HepG2 (cell line): ENCODE results near the gene VEPH1. TPM values are rescaled to one million over a fixed set of nuclear protein-coding genes. Genes with fewer than 3 reads are reported as not detected.

Source experiments
- ATAC-seq: fragments of 200-7000 bp; cut with Tn5 transposase; 3 replicates; pipeline ENCODE4 v1.9.1; 2020; ENCODE audit warnings: mild to moderate bottlenecking, moderate library complexity
- BruUV-seq: library from RNA; stranded (reverse); fragments of 400-500 nt; replicated peaks from 2 replicates; lab custom pipeline; 2021; lab: Mats Ljungman, UMichigan
- CTCF ChIA-PET: fragments of 300-600 bp; formaldehyde crosslinking; extraction: SDS; loops from one replicate; lab custom pipeline; 2021; ENCODE audit warnings: low total read pairs, inconsistent platforms, low intra/inter-chr PET ratio; lab: Yijun Ruan, JAX
- POLR2A ChIA-PET: fragments of 350-600 bp; sonication (Branson Sonifier 250); formaldehyde crosslinking; loops from one replicate; lab custom pipeline; 2020; ENCODE audit warnings: antibody characterized with exemption, inconsistent platforms; lab: Yijun Ruan, JAX
- DNase-seq: peaks from one replicate; pipeline ENCODE4 v3.0.0-alpha.2; 2015; ENCODE audit warnings: low spot score
- FAIRE-seq: peaks from 3 replicates; lab custom pipeline; 2011; peaks lifted over from hg19 to GRCh38; lab: Jason Lieb, UNC
- H2AFZ ChIP-seq: one replicate; pipeline ENCODE4 v1.6.1; 2011; ENCODE audit warnings: low read length, inconsistent platforms
- H3K27ac ChIP-seq: fragments of 300-600 bp; 3 replicates; pipeline ENCODE4 v1.8.0; 2011; ENCODE audit warnings: mixed run types, mild to moderate bottlenecking, mixed read lengths, low read length, inconsistent platforms; ENCODE audit not compliant: insufficient read depth; ENCODE audit errors: extremely low read length
- H3K27me3 ChIP-seq, 2 experiments: fragments of 200-600 bp in 1 of 2; 2 replicates in 1 of 2; 3 replicates in 1 of 2; pipeline versions ENCODE4 v1.6.0 to v1.8.0; 2011; ENCODE audit warnings: low read length in 2 of 2, mild to moderate bottlenecking in 2 of 2, moderate library complexity in 2 of 2, inconsistent platforms in 1 of 2; ENCODE audit not compliant: insufficient read depth in 2 of 2, control insufficient read depth in 1 of 2
- H3K36me3 ChIP-seq, 2 experiments: fragments of 200-600 bp in 1 of 2; replicated peaks in 1 of 2; 2 replicates in 1 of 2; 3 replicates in 1 of 2; pipeline versions ENCODE4 v1.5.1 to v1.8.0; 2011; ENCODE audit warnings: low read length in 2 of 2, inconsistent platforms in 1 of 2; ENCODE audit not compliant: insufficient read depth in 2 of 2, control insufficient read depth in 1 of 2
- H3K4me1 ChIP-seq: 2 replicates; pipeline ENCODE4 v1.5.1; 2012; ENCODE audit warnings: low read length, inconsistent platforms; ENCODE audit not compliant: insufficient read depth
- H3K4me2 ChIP-seq: 2 replicates; pipeline ENCODE4 v1.6.0; 2011; ENCODE audit warnings: low read depth, low read length, inconsistent platforms
- H3K4me3 ChIP-seq, 3 experiments: fragments of 200-600 bp in 1 of 3; sonication (generic), shearing (Covaris generic) in 1 of 3; replicated peaks in 1 of 3; 2 replicates each; pipeline ENCODE4 v1.5.1; 2011 to 2016; ENCODE audit warnings: low read length in 3 of 3, inconsistent platforms in 2 of 3, low read depth in 2 of 3, mild to moderate bottlenecking in 2 of 3, control low read depth in 1 of 3, mixed read lengths in 1 of 3; ENCODE audit not compliant: insufficient read depth in 1 of 3
- H3K79me2 ChIP-seq: one replicate; pipeline ENCODE4 v1.6.1; 2011; ENCODE audit warnings: low read length, inconsistent platforms; ENCODE audit not compliant: insufficient read depth
- H3K9ac ChIP-seq: 2 replicates; pipeline ENCODE4 v1.6.0; 2011; ENCODE audit warnings: mild to moderate bottlenecking, low read depth, low read length, inconsistent platforms; ENCODE audit not compliant: insufficient read depth
- H3K9me3 ChIP-seq: 2 replicates; pipeline ENCODE4 v1.5.1; 2012; ENCODE audit warnings: mild to moderate bottlenecking, low read length
- H4K20me1 ChIP-seq: 2 replicates; pipeline ENCODE4 v1.6.0; 2011; ENCODE audit warnings: inconsistent platforms, mild to moderate bottlenecking, low read length, moderate library complexity; ENCODE audit not compliant: insufficient read depth
- HNRNPLL ChIP-seq: fragments of 200-400 bp; formaldehyde crosslinking; IDR thresholded peaks from 2 replicates; pipeline ENCODE4 v1.6.1; 2017; ENCODE audit warnings: mild to moderate bottlenecking, low read depth, low read length; ENCODE audit not compliant: poor library complexity, severe bottlenecking
- HOXA3 ChIP-seq: sonication (generic); formaldehyde crosslinking; IDR thresholded peaks from 2 replicates; pipeline ENCODE4 v1.5.0; 2020; ENCODE audit warnings: missing genetic modification reagents
- MAFF ChIP-seq: IDR thresholded peaks from 2 replicates; pipeline ENCODE4 v1.6.1; 2011; ENCODE audit warnings: low read depth, low read length, improper control_type of control experiment
- SRSF4 ChIP-seq: fragments of 200-400 bp; formaldehyde crosslinking; IDR thresholded peaks from one replicate; pipeline ENCODE4 v1.6.1; 2018; ENCODE audit warnings: mild to moderate bottlenecking, low read depth, low read length, moderate library complexity; ENCODE audit not compliant: poor library complexity, severe bottlenecking
- ZKSCAN5 ChIP-seq: sonication (generic); formaldehyde crosslinking; IDR thresholded peaks from 2 replicates; pipeline ENCODE4 v1.5.1; 2020; ENCODE audit warnings: mild to moderate bottlenecking, missing genetic modification reagents
- ZMYM3 ChIP-seq: sonication (generic); formaldehyde crosslinking; IDR thresholded peaks from 2 replicates; pipeline ENCODE4 v1.5.1; 2020; ENCODE audit warnings: mild to moderate bottlenecking, missing genetic modification reagents
- ZNF225 ChIP-seq: sonication (generic); formaldehyde crosslinking; IDR thresholded peaks from 2 replicates; pipeline ENCODE4 v1.4.0; 2020; ENCODE audit warnings: mild to moderate bottlenecking, missing genetic modification reagents
- ZNF550 ChIP-seq: sonication (generic); formaldehyde crosslinking; IDR thresholded peaks from 2 replicates; pipeline ENCODE4 v1.4.0; 2020; ENCODE audit warnings: mild to moderate bottlenecking, missing genetic modification reagents, borderline replicate concordance
- ZNF557 ChIP-seq: sonication (generic); formaldehyde crosslinking; IDR thresholded peaks from 2 replicates; pipeline ENCODE4 v1.4.0; 2020; ENCODE audit warnings: missing genetic modification reagents
- ZNF720 ChIP-seq: sonication (generic); formaldehyde crosslinking; IDR thresholded peaks from 2 replicates; pipeline ENCODE4 v1.4.0; 2020; ENCODE audit warnings: missing genetic modification reagents
- ZSCAN21 ChIP-seq: sonication (generic); formaldehyde crosslinking; IDR thresholded peaks from 2 replicates; pipeline ENCODE4 v1.8.0; 2022; ENCODE audit warnings: mild to moderate bottlenecking, missing genetic modification reagents, moderate library complexity, borderline replicate concordance
- WGBS: methylation state at CpG from one replicate; pipeline ENCODE4 v1.1.6; 2017; ENCODE audit warnings: low lambda C conversion rate; 5-methylcytosine and 5-hydroxymethylcytosine counted together
- in situ Hi-C: cut with HindIII; loops from 2 replicates; pipeline ENCODE4 v1.10.0; 2017; ENCODE audit warnings: low pct_unique_long_range_greater_than_20kb; ENCODE audit not compliant: extremely low pct_ligation_motif_present
- intact Hi-C: fragments of 100-400 bp; cut with micrococcal nuclease; formaldehyde crosslinking; loops from one replicate; pipeline ENCODE4 v1.10.0; 2022; ENCODE audit not compliant: unreplicated experiment
- polyA plus RNA-seq, 8 experiments: library from polyadenylated mRNA; depleted of rRNA in 3 of 8; stranded (reverse) in 7 of 8; unstranded in 1 of 8; fragments of >200 nt; fragmentation: Illumina TruSeq in 4 of 8; extraction: Trizol in 4 of 8; gene quantifications; 2 replicates each; pipeline versions ENCODE4 v1.2.1 to v1.2.3, GENCODE V29; 2011 to 2016; ENCODE audit warnings: low read depth in 4 of 8, missing spikeins in 1 of 8, mixed read lengths in 1 of 8; ENCODE audit not compliant: insufficient read depth in 1 of 8
- total RNA-seq, 5 experiments: library from RNA; depleted of rRNA; stranded (reverse); fragments of >200 nt; fragmentation: Illumina TruSeq; extraction: Trizol; gene quantifications; 2 replicates each; pipeline ENCODE4 v1.2.3, GENCODE V29; 2016; ENCODE audit warnings: low read depth in 1 of 5
- TF ChIP-seq, protein P1 (sequence below): sonication (generic); formaldehyde crosslinking; IDR thresholded peaks from 2 replicates; pipeline ENCODE4 v1.9.0; 2021; ENCODE audit warnings: mild to moderate bottlenecking, missing genetic modification reagents
- TF ChIP-seq, protein P2 (sequence below): sonication (generic); formaldehyde crosslinking; IDR thresholded peaks from 2 replicates; pipeline ENCODE4 v1.4.0; 2020; ENCODE audit warnings: missing genetic modification reagents
- TF ChIP-seq, protein P3 (sequence below): sonication (generic); formaldehyde crosslinking; IDR thresholded peaks from 2 replicates; pipeline ENCODE4 v1.5.1; 2020; ENCODE audit warnings: mild to moderate bottlenecking, missing genetic modification reagents, borderline replicate concordance

The VEPH1 gene
- total and polyA plus RNA-seq, 2 of the 13 experiments (the other 11 are each of a cell fraction or from before 2014, with no cell fraction given): not detected

GRCh38 chr3:157373783-157374182, 129.4 kb downstream of the VEPH1 start:
- TF ChIP-seq, protein P1, sequence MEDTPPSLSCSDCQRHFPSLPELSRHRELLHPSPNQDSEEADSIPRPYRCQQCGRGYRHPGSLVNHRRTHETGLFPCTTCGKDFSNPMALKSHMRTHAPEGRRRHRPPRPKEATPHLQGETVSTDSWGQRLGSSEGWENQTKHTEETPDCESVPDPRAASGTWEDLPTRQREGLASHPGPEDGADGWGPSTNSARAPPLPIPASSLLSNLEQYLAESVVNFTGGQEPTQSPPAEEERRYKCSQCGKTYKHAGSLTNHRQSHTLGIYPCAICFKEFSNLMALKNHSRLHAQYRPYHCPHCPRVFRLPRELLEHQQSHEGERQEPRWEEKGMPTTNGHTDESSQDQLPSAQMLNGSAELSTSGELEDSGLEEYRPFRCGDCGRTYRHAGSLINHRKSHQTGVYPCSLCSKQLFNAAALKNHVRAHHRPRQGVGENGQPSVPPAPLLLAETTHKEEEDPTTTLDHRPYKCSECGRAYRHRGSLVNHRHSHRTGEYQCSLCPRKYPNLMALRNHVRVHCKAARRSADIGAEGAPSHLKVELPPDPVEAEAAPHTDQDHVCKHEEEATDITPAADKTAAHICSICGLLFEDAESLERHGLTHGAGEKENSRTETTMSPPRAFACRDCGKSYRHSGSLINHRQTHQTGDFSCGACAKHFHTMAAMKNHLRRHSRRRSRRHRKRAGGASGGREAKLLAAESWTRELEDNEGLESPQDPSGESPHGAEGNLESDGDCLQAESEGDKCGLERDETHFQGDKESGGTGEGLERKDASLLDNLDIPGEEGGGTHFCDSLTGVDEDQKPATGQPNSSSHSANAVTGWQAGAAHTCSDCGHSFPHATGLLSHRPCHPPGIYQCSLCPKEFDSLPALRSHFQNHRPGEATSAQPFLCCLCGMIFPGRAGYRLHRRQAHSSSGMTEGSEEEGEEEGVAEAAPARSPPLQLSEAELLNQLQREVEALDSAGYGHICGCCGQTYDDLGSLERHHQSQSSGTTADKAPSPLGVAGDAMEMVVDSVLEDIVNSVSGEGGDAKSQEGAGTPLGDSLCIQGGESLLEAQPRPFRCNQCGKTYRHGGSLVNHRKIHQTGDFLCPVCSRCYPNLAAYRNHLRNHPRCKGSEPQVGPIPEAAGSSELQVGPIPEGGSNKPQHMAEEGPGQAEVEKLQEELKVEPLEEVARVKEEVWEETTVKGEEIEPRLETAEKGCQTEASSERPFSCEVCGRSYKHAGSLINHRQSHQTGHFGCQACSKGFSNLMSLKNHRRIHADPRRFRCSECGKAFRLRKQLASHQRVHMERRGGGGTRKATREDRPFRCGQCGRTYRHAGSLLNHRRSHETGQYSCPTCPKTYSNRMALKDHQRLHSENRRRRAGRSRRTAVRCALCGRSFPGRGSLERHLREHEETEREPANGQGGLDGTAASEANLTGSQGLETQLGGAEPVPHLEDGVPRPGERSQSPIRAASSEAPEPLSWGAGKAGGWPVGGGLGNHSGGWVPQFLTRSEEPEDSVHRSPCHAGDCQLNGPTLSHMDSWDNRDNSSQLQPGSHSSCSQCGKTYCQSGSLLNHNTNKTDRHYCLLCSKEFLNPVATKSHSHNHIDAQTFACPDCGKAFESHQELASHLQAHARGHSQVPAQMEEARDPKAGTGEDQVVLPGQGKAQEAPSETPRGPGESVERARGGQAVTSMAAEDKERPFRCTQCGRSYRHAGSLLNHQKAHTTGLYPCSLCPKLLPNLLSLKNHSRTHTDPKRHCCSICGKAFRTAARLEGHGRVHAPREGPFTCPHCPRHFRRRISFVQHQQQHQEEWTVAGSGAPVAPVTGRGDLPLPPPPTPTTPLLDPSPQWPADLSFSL: no peak
- TF ChIP-seq, protein P2, sequence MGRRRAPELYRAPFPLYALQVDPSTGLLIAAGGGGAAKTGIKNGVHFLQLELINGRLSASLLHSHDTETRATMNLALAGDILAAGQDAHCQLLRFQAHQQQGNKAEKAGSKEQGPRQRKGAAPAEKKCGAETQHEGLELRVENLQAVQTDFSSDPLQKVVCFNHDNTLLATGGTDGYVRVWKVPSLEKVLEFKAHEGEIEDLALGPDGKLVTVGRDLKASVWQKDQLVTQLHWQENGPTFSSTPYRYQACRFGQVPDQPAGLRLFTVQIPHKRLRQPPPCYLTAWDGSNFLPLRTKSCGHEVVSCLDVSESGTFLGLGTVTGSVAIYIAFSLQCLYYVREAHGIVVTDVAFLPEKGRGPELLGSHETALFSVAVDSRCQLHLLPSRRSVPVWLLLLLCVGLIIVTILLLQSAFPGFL (CRISPR knock-in tag): no peak
- TF ChIP-seq MAFF (no peak), HOXA3 (no peak), SRSF4 (no peak), ZNF550 (CRISPR knock-in tag) (no peak), HNRNPLL (no peak), ZSCAN21 (CRISPR knock-in tag) (no peak), ZNF225 (CRISPR knock-in tag) (no peak), ZNF557 (CRISPR knock-in tag) (no peak), ZNF720 (CRISPR knock-in tag) (no peak), ZMYM3 (CRISPR knock-in tag) (no peak), ZKSCAN5 (CRISPR knock-in tag) (no peak)
- TF ChIP-seq, protein P3, sequence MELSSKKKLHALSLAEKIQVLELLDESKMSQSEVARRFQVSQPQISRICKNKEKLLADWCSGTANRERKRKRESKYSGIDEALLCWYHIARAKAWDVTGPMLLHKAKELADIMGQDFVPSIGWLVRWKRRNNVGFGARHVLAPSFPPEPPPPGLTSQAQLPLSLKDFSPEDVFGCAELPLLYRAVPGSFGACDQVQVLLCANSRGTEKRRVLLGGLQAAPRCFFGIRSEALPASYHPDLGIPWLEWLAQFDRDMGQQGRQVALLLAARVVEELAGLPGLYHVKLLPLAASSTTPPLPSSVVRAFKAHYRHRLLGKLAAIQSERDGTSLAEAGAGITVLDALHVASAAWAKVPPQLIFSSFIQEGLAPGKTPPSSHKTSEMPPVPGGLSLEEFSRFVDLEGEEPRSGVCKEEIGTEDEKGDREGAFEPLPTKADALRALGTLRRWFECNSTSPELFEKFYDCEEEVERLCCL (CRISPR knock-in tag): no peak
- WGBS: 29% methylated on average over 6 of the region's 6 CpGs
- DNase-seq (no peak), ATAC-seq (no peak), FAIRE-seq (no peak)
- in situ Hi-C loops (no loop called here), intact Hi-C loops (no loop called here)
- no peaks in the 10 kb centered on the region; a peak in 1 of 5 replicates for H3K27me3 ChIP-seq
- H3K4me1 ChIP-seq: no peaks in the 10 kb centered on the region
- no TSS peak for BruUV-seq
- ChIA-PET CTCF (no interaction called here), POLR2A (no interaction called here)
- H3K9me3 ChIP-seq: no peaks in the 10 kb centered on the region
- no peak overlapping the region for H3K27ac ChIP-seq
- no peaks in the 10 kb centered on the region for H4K20me1 ChIP-seq
- H3K4me2 ChIP-seq: no peak overlapping the region
- no peak overlapping the region for H2AFZ ChIP-seq
- H3K79me2 ChIP-seq: no peaks in the 10 kb centered on the region
- H3K4me3 ChIP-seq: no peak overlapping the region
- H3K36me3 ChIP-seq: no peaks in the 10 kb centered on the region
- H3K9ac ChIP-seq: no peak overlapping the region
